A549 (cell line): ENCODE data around the gene MALAT1.

Experiments
- RAD21 ChIP-seq, 2 experiments: fragments of >200 bp in 1 of 2; sonication (Bioruptor Twin) in 1 of 2; formaldehyde crosslinking in 1 of 2; IDR thresholded peaks in 1 of 2; conservative IDR thresholded peaks in 1 of 2; 2 replicates in 1 of 2; 3 replicates in 1 of 2; pipeline ENCODE4 v1.6.1; 2012 to 2018; ENCODE audit warnings: inconsistent platforms in 1 of 2
- TF ChIP-seq, protein P1 (sequence below): IDR thresholded peaks from 2 replicates; pipeline ENCODE4 v1.6.1; 2012

DNA sequence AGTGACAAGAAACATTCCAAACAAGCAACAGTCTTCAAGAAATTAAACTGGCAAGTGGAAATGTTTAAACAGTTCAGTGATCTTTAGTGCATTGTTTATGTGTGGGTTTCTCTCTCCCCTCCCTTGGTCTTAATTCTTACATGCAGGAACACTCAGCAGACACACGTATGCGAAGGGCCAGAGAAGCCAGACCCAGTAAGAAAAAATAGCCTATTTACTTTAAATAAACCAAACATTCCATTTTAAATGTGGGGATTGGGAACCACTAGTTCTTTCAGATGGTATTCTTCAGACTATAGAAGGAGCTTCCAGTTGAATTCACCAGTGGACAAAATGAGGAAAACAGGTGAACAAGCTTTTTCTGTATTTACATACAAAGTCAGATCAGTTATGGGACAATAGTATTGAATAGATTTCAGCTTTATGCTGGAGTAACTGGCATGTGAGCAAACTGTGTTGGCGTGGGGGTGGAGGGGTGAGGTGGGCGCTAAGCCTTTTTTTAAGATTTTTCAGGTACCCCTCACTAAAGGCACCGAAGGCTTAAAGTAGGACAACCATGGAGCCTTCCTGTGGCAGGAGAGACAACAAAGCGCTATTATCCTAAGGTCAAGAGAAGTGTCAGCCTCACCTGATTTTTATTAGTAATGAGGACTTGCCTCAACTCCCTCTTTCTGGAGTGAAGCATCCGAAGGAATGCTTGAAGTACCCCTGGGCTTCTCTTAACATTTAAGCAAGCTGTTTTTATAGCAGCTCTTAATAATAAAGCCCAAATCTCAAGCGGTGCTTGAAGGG lies 6.0 kb downstream of the MALAT1 start:
- TF ChIP-seq, protein P1, sequence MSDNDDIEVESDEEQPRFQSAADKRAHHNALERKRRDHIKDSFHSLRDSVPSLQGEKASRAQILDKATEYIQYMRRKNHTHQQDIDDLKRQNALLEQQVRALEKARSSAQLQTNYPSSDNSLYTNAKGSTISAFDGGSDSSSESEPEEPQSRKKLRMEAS, result 0 out of 2 replicates have a peak, but pooled peaks have one; percentile 28
- TF ChIP-seq RAD21 (conservative IDR thresholded peaks at IDR 0.05 in 1 of 2, IDR thresholded peaks at IDR 0.05 in 1 of 2), result no peak
